ENCODE measurements around the gene PDCD10.

- TF ChIP-seq CTCF (IDR thresholded peaks at IDR 0.05) (no peak), EZH2 (IDR thresholded peaks at IDR 0.05) (no peak)
Observed at GRCh38 chr3:167679526-167679925, 55.2 kb downstream of the PDCD10 start.

Data from neural progenitor cell (in vitro differentiated cells).